CD4-positive, alpha-beta T cell treated with Interleukin-10 for 1 hour (primary cell): ENCODE data around the gene RAB1B.

Experiments used
- DNase-seq: peaks from one replicate; pipeline ENCODE4 v3.0.0-alpha.2; 2020

Gene RAB1B

DNA sequence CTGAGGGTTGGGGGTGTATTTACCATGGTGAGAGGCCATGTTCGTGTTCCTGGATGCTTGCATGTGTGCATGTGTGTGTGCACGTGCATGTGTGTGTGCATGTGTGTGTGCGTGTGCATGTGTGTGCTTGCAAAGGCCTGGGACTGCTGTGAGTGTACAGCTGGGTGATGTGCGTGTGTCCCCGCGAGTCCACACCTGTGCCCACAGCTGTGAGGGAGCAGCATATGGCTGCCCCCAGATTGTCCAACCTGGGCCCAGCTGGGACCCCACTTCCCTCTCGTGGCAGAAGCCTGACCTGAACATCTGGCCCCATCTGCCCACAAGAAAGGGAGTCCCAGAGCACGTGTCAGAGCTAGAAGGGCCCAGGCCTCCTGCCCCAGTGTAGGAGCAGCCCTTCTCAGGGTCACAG is 56.8 kb downstream of the RAB1B start:
- no peak for DNase-seq

DNA sequence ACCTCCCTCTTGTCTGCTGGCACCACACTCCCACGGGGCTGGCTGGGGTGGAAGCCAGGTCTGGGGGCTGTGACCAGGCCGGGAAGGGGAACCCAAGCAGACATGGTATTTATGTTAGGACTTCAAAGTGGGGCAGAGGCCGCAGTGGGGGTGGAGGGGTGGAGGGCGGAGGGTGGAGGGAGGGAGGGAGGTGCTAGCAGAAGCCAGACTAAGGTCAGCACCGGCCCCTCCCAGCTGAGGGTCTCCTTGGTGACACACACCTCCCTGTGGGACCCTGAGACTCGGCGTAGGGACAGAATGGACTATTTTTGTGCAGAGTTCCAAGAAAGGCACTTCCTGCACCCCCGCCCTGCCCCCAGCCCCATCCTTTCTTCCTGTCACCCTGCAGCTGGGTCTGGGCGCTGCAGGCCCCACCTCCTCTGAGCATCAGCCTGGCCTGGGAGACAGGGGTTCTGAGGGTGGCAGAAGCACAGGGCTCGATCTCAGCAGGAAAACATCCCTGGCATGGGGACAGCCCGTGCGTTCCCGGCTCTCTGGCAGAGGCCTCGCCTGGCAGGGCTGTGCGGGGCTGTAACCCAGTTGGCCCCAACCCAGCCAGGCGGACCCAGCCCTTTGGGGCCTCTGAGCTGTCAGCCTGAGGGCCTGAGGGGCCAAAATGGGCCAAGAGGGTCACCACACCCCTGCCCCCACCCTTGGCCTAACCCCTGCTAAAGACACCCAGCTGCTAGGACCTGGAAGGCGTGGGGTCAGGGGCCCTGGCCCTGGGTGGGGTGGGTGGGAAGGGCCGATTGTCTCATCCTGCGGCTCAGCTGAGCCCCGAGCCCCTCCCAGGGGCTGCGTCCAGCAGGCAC is 58.0 kb downstream of the RAB1B start:
- peak; percentile 37 for DNase-seq
